Measurements from ENCODE around the gene BCL6. TPM values are rescaled to one million over a fixed set of nuclear protein-coding genes. Genes with fewer than 3 reads are reported as not detected.

Gene BCL6
- total and polyA plus RNA-seq, 2 of the 8 experiments (the other 6 are each of a cell fraction or from before 2014, with no cell fraction given): 5.7 to 10.4 TPM

GRCh38 chr3:187767266-187768012 lies 22.2 kb upstream of the BCL6 start:
- Histone ChIP-seq H4K20me1 (replicated peaks in 1 of 2; ENCODE audit: control insufficient read depth in 1 of 2, insufficient read depth in 2 of 2, low read length in 2 of 2) (no peaks in the 10 kb centered on the region), H3K27me3 (replicated peaks in 1 of 4; ENCODE audit: control insufficient read depth in 3 of 4, extremely low read depth in 1 of 4, insufficient read depth in 3 of 4, low read length in 3 of 4) (no peaks in the 10 kb centered on the region), H2BK5ac (ENCODE audit: low read depth, low read length) (no peak overlapping the region), H3K23me2 (ENCODE audit: low read depth, low read length) (no peaks in the 10 kb centered on the region), H3K18ac (ENCODE audit: extremely low read depth, low read length) (no peak overlapping the region), H2BK12ac (ENCODE audit: low read depth, low read length) (no peak overlapping the region), H3K9me3 (ENCODE audit: insufficient read depth in 2 of 2, low read depth in 1 of 2, low read length in 1 of 2) (no peaks in the 10 kb centered on the region), H3K9ac (replicated peaks in 1 of 4; ENCODE audit: extremely low read depth in 1 of 4, low read depth in 3 of 4, low read length in 3 of 4) (no peak overlapping the region), H3K4me1 (replicated peaks in 1 of 4; ENCODE audit: control insufficient read depth in 3 of 4, insufficient read depth in 4 of 4, low read length in 3 of 4) (peaks cover 0 to 5% (median 2%) of the 10 kb centered on the region in 4 experiments; a peak in 2 of 7 replicates), H2AK5ac (ENCODE audit: low read depth, low read length) (no peak overlapping the region), H3K4me2 (ENCODE audit: insufficient read depth in 1 of 2, low read depth in 2 of 2, low read length in 2 of 2) (no peak overlapping the region), H3K56ac (replicated peaks; ENCODE audit: insufficient read length, low read depth, low read length) (no peak overlapping the region), H3K4ac (replicated peaks; ENCODE audit: insufficient read length, low read depth, low read length) (no peak overlapping the region), H3K4me3 (ENCODE audit: extremely low read depth in 1 of 4, insufficient read depth in 2 of 4, low read depth in 3 of 4, low read length in 4 of 4) (no peak overlapping the region), H4K8ac (ENCODE audit: extremely low read depth, insufficient read depth, low read length) (no peak overlapping the region), H4K91ac (replicated peaks; ENCODE audit: insufficient read length, low read length) (no peak overlapping the region), H2BK120ac (replicated peaks; ENCODE audit: low read depth, low read length) (no peak overlapping the region), H3K23ac (ENCODE audit: insufficient read length) (no peak overlapping the region), H4K5ac (ENCODE audit: insufficient read length, low read depth, low read length) (no peak overlapping the region), H3K79me2 (ENCODE audit: control insufficient read depth in 1 of 2, insufficient read depth in 2 of 2, low read length in 2 of 2) (no peaks in the 10 kb centered on the region), H2BK20ac (ENCODE audit: low read length) (no peak overlapping the region), H2BK15ac (ENCODE audit: low read length) (no peak overlapping the region), H3K36me3 (ENCODE audit: control insufficient read depth in 2 of 4, insufficient read depth in 4 of 4, low read length in 3 of 4) (no peaks in the 10 kb centered on the region), H3K14ac (ENCODE audit: insufficient read length) (no peak overlapping the region), H3K27ac (ENCODE audit: low read depth, low read length) (no peak overlapping the region), H2AFZ (ENCODE audit: low read length) (no peak overlapping the region), H3K79me1 (ENCODE audit: low read depth, low read length) (no peaks in the 10 kb centered on the region)
- no peak for DNase-seq (ENCODE audit: low read depth in 1 of 2, low spot score in 2 of 2)
- 96% methylated on average over 3 of the region's 3 CpGs; no CpG with 5 or more reads in 1 of the 2 experiments for WGBS, 2 experiments (ENCODE audit: extremely low coverage in 1 of 2, insufficient coverage in 1 of 2, insufficient read length in 1 of 2, insufficient replicate concordance in 2 of 2, low coverage in 1 of 2, low lambda C conversion rate in 2 of 2, missing lambda C conversion rate in 1 of 2)
- TF ChIP-seq CHD1 (IDR thresholded peaks at IDR 0.05; ENCODE audit: low read depth, low read length) (no peak), CTCF (IDR thresholded peaks at IDR 0.05; ENCODE audit: control extremely low read depth in 1 of 3, insufficient read depth in 1 of 3, low read depth in 1 of 3, low read length in 3 of 3) (no peak), TAF7 (optimal IDR thresholded peaks at IDR 0.05; ENCODE audit: borderline replicate concordance, low read depth, low read length) (no peak), TEAD4 (IDR thresholded peaks at IDR 0.05; ENCODE audit: low read depth, low read length) (no peak), SIRT6 (IDR thresholded peaks at IDR 0.05; ENCODE audit: low read length) (no peak)
- FAIRE-seq: no peak
- ChIA-PET POLR2A (ENCODE audit: partially characterized antibody) (no interaction called here), CTCF (ENCODE audit: partially characterized antibody) (interaction anchor here (1.5 kb wide), 1 partner anchor 27 kb away, joined by 6 read pairs; no protein-coding TSS in a partner anchor)
